ENCODE results near the gene ANO8.
"Not testable (repeated sequence)": the region's sequence is repeated elsewhere in the genome, so short reads cannot be mapped to it uniquely, and the experiment has no call there.

Gene ANO8

DNA sequence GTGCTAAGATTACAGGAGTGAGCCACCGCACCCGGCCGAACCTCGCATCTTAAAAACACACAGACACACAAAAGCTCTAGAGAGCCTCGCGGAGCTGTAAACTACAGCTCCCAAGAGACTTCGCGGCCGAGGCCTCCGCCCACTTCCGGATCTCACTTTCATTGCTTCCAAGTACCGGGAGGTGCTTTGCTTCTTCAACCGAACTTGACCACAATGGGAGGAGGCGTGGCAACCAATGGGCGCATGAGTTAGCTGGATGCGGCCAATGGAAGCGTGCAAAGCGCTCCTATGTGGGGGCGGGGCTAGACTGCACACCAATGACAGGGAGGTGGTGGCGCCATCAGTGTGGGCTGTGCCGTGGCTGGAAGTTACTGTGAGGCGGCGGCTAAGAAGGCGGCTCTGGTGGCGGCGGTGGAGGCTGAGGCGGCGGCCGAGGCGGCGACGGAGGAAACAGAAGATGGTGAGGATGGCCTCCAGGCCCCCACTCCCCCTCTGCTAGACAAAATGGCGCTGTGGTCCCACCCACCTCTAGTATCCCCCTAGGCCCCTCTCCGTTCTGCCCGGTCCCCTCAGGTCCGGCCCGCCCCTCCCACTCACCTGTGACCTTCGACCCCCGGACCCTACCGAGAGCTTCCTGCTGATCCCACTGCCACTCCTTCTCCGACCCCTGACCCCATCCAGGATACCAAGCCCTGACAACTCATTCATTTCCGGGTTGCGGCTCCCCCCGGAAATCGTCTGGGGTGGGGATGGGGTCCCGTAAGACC is 25.3 kb downstream of the ANO8 start, which contains the start of gene DDA1:
Gene DDA1 (plus strand): TSS at position 366 of the 767 bp plus-strand sequence. CDS start 92 bp downstream, at position 458.
- DNase-seq (ENCODE audit: low read depth) = peak; percentile 96

DNA sequence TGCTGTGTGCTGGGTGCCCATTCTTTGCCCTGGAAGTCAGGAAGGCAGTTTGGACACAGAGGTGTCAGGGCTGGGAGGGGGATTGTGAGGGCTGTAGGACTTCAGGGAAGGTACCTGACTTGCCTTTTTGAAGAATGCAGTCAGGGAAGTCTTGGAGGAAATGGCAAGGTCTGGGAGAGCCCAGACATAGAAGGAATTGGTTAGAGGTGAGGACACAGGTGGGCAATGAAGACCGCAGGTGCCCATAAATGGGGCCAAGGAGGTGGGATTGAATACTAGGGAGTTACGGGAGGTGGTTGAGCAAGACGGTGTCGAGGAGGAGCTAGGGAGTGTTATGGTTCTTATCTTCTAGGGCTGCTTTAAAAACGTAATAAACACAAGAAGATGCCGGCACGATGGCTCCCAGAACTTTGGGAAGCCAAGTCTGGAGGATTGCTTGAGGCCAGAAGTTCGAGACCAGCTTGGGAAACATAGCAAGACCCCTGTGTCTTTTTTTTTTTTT is 26.7 kb downstream of the ANO8 start:
- no peak for DNase-seq (ENCODE audit: low read depth)

DNA sequence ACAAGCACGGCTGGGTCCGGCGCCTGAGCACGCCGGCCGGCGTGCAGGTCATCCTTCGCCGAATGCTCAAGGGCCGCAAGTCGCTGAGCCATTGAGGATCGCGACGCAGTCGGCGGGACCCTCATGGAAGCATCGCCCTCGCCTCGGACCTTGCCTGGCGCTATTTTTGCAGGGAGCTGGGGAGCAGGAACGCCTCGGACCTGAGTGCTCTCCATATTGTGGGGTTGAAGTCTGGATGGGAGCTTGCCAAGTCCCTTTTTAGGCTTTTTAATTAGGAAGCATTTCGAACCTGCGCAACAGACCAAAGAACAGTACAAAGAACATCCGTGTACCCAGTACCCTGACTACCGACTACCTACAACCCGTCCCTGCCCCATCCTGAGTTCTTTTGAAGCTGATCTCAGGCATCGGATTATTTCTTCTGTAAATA is 28.4 kb downstream of the ANO8 start:
- no peak for DNase-seq (ENCODE audit: low read depth)

DNA sequence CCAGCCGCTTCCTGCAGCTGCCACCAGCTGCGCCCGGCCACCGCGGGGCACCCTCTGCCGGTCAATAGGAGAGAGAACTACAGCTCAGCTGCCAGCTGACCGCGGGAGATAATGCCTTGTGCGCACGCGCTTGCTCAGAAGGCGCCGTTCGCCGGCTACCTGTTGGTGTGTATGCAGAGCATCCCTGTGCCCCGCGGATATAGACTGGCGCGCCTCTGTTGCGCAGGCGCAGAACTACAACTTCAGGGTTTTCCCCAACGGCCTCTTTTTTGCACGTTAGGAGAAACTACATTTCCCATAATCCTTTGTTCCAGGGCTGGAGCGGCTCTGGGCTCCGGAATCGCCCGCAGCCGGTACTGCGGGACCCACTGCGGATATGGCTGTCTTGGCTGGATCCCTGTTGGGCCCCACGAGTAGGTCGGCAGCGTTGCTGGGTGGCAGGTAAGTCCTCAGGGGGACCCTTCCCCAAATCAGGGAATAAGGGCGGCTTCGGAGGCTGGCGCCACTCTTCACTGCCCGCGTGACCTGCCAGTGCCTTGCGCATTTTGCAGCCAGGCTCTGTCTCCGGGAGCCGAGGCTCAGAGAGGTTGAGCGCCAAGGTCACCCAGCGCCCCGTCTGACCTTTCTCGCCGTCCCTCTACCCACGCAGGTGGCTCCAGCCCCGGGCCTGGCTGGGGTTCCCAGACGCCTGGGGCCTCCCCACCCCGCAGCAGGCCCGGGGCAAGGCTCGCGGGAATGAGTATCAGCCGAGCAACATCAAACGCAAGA is 29.0 kb downstream of the ANO8 start, which contains the start of gene MRPL34:
Gene MRPL34 (plus strand): TSS at position 356 of the 768 bp plus-strand sequence. CDS start 21 bp downstream, at position 377.
- DNase-seq (ENCODE audit: low read depth) = peak; percentile 87

DNA sequence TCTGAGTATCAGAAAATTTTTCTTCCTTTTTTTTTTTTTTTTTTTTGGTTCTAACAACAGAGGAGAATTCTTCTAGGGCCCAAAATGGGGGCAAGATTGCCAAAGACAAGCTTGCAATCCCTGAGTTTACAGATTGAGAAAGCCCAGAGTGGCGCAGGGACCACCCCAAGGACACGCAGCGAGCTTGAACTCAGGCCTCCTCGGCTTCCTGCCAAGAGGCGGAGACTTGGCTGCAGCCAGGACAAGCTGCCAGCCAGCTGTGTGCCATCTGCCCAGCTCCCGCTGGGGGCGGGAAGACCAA is 29.5 kb downstream of the ANO8 start:
- no peak for DNase-seq (ENCODE audit: low read depth)

DNA sequence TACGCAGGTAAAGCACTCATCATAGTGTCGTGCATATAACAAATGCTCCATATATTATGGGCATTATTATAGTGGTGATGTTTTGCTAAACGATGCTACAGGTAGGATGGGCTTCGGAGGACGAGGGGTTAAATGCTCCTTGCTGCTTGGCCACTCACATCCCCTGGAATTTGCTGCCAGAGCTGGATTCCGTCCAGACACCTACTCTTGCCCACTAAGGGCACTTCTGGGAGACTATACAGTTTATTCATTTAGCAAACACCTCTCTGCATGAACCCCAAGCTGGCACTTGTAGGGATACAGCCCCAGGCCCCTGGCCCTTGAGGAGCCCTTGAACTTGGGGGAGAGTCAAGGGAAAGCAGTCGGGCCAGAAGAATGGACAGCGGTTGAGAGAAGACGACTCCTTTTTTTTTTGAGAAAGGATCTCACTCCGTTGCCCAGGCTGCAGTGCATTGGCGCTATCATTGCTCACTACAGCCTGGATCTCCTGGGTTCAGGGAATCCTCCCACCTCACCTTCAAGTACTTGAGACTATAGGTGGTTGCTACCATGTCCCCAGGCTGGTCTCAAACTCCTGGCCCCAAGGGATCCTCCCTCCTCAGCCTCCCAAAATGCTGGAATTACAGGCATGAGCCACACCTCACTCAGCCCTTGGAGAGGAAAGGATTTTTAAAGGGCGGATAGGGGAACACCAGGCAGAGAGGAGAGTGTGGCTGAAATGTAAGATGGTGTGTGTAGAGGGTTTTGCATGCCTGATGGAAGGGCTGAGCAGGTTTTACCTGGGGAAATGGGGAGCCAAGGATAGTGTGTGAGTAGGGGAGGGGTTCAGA is 30.1 kb downstream of the ANO8 start:
- DNase-seq (ENCODE audit: low read depth) = no peak

DNA sequence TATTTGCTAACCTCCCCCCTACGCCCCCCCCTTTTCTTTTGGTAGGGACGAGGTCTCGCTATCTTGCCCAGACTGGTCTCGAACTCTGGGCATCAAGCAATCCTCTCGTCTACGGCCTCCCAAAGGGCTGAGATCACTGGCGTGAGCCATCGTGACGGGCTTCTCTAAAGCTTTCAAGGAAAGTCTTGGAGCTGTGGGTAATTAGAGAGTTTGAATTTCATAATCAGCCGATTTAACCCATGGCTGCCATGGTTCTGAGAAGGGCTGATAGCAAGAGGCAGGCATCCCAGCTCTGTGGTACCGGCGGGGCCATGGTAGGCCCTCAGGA is 30.8 kb downstream of the ANO8 start:
- DNase-seq (ENCODE audit: low read depth) = no peak

DNA sequence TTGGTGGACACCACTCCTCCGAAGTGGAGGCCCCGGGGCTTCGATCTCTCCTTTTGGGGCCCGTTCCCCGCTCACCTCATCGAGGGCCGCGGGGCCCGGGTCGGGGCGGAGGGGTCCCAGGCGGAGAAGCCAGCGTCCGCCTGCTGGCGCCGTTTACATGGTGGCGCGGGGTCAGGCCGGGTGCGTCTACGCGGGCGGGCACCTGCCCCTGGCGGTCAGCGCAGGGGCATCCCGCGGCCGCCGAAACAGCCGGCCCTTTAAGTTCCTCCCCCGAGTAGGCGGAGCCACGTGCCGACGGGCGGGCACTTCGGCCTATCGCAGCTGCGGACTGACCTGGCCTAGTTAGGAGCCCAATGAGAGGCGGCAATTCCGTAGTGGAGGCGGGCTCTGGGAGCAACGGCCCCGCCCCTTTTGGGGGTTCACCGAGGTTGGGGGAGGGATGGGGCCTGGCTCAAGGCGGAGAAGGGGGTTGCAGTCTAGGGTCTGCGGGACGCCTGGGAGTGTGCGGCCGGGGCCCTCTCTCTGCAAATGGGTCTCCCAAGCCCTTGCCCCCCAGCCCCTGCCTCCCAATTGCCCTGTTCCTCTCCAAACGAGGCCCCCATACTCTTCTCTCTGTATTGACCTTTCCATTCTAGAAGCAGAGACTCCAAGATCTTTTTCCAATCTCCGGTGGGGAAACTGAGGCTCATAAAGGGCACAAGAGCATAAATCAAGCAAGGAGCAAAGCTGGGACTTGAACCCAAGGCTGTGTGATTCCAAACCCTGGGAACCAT is 31.3 kb downstream of the ANO8 start, which contains the start of gene ABHD8:
Gene ABHD8 (minus strand): TSS at position 259 of the 773 bp plus-strand sequence. CDS start 1,809 bp downstream, outside the sequence.
- DNase-seq (ENCODE audit: low read depth) = peak; percentile 81

DNA sequence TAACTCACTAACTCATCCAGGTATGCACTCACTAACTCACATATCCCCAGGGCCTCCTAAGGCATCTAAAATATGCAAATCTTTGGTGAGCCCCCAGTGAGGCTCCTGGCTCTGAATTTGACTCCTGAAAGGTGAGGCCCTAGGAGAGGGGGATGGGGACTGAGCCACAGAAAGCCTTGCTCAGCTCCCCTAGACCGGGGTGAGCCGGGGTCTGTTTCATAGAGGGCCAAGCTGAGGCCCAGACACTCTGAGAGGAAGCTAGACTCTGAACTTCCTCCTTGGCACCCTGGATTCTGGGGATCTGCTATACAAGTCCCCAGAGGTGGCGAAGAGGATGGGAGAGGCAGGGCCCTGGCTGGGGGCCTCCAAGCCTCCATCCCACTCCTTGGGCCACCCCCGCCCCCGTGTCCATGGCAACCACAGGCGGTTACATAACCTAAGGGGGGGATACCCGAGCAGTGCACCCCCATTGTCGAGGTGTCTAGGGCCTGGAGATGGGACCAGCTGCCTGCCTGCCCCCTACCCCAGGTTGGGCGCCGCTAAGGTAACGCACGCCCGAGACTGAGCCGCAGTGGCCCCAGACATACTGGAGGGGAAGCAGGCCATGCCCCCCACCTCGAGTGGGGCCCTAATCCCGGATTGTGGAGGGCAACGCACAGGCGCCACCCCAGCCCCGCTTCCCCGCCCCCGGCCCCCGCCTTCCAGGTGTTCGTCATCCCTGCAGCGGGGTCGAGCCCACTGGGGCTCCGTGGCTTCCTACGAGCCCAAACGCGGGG is 32.1 kb downstream of the ANO8 start:
- no peak for DNase-seq (ENCODE audit: low read depth)

DNA sequence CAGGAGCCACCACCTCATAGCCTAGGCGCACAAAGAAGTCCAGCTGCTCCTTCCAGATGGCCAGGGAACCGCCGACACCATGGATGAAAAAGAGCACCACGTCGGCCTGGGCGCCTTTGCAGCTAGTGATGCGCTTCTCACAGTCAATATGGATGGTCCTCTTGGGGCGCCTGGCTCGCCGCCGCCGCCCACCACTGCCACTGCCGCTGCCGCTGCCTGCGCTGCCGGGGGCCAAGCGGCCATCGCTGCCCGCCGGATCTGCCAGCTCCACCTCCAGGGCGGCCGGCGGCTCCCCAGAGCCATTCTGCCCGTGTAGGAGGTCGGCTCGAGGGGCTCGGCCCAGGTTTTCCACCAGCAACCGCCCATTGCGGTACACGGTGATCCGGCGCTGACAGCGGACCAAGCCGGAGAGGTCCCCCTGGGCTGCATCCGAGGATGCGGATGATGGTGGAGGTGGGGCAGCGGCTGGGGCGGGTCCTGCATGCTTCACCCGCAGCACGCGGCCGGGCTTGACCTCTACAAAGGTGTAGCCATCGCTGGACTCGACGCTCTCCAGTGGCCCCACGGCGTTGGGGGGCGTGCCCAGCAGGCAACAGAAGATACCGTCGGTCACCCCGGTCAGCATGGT is 33.5 kb downstream of the ANO8 start:
- DNase-seq (ENCODE audit: low read depth) = no peak

DNA sequence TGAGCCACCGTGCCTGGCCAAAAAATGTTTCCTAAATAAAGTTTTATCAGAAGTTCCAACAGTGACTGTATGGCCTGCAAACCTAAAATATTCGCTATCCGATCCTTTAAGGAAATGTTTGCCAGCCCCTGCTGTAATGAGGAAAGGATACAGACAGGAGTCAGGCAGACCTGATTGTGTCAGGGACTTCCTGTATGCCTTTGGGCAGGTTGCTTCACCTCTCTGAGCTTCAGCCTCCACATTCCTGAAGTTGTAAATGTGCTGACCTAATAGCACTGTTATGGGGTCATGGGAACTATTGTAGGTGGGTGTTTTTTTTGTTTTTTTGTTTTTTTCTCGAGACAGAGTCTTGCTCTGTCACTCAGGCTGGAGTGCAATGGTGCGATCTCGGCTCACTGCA is 37.7 kb downstream of the ANO8 start:
- DNase-seq (ENCODE audit: low read depth) = no peak

DNA sequence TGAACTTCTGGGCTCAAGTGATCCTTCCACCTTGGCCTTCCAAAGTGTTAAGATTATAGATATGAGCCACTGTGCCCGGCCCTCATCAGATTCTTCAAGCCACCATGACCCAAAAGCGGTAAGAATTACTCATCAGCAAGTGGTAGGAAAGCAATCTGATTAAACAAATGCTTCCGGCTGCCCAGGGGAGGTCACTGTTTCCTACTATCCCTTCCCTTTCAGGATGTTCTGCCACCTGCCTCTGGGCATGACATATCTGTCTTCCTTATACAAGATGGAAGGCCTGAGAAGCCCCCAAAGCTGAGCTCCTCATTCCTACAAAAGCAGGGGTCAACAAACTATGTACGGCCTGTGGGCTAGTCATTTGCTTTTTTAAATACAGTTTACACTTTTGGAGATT is 38.4 kb downstream of the ANO8 start:
- DNase-seq (ENCODE audit: low read depth) = no peak

DNA sequence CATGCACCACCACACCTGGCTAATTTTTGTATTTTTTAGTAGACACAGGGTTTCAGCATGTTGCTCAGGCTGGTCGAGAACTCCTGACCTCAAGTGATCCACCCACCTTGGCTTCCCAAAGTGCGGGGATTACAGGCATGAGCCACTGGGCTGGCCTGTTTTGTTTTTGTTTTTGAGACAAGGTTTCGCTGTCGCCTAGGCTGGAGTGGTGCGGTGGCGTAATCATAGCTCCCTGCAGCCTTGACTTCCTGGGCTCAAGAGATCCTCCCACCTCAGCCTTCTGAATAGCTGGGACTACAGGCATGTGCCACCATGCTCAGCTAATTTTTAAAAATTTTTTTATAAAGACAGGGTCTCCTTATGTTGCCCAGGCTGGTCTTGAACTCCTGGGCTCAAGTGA is 39.1 kb downstream of the ANO8 start:
- not testable (repeated sequence) for DNase-seq (ENCODE audit: low read depth)

DNA sequence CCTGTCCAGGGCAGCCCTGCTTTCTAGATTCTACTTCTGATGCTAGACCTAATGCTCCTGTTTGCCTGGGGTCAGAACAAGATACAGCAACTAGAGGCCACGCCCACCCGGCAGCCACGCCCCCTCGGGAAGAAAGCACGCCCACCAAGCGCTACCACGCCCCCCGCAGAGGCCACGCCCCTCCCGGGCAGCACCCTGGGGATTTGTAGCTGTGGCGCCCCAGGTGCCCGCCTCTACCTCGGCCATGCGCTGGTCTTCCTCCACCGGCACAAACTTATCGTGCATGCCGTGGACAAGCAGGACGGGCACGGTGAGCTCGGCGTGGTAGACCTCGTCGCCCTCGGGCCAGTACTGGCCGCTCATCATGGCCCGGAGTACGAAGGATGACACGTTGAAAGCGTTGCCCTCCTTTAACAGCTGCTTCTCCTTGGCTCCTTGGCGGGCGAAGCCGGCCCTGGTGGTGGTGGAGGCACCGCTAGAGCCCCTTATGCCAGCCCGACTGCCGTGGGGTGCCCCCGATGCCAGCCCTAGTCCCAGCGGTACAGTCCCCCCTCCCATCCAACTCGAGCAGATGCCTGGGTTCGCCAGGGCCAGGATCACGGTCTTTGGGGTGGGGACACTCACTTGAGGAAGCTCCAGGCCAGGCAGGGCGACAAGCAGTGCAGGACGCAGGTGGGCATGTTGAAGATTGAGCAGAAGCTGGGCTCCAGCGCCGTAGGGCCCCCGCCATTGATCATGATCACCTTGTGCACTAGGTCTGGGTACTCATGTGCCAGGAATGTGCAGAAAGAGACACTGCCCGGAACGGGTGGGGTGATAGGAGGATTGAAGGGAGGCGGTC is 40.4 kb downstream of the ANO8 start:
- DNase-seq (ENCODE audit: low read depth) = no peak

DNA sequence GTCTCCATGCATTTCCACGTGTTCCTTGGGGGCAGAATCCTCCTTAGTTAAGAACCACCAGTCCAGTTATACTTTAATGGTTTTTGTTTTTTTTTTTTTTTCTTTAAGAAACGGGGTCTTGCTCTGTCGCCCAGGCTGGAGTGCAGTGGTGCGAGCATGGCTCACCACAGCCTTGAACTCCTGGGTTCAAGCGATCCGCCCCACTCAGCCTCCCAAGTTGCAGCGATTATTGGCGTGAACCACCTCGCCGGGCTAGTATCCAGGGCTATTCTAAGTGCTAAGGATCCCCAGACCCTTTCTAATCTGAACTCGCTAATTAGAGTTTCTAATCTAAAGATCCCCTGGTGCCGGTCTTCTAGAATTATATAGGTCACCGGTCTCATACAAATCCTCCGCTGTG is 41.0 kb downstream of the ANO8 start:
- DNase-seq (ENCODE audit: low read depth) = no peak

DNA sequence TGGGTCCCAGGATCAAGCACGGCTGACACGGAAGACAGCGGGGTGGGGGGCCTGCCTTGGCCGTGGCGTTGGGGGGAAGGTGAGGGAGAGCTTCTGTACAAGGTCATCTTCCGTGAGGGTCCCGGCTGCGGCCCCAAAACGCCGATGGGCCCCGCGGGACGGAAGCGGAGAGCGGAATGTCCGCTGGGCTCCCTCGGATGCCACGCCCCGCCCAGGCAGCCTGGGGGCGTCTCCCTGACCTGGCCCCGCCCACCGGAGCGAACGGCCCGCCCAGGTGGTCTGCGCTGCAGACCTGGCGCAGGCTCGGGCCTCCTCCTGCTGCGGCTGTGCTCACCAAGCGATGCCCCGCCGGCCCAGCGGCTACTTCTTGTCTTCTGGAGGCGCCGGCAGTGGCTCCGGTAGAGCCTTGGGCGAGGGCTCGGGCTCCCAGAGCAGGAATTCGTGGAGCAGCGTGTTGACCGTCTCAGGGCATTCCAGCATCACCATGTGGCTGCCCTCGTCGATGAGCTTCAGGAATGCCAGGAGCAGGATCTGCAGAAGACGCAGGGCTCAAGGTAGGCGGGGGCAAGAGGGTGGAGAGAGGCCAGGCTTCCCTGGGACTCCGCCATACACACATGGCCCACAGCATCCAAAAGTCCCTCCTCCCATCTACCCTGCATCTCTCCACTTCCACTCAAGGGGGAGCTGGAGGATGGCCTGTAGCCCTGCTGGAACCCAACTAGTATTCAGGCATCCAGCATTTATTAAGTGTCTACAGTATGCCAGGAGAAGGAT is 42.2 kb downstream of the ANO8 start:
- DNase-seq (ENCODE audit: low read depth) = peak; percentile 65

DNA sequence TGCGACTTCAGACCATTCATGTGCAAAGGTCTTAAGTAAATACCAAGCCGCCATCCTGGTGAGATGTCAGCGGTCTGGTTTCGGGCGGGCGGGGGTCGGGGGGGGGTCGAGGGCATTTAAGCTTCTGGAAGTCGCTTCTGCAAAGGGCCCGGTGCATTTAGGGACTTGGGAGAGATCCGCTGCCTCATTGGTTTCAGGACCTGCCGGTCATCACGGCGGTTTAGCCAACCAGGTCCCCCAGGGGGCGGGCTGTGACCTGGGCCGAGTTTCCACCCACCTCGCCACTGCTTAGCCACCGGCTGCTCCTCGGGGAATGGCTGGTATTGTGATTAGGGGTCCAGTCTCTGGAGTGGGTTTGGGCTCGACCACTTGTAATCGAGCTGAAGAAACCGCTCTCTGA is 45.2 kb downstream of the ANO8 start:
- no peak for DNase-seq (ENCODE audit: low read depth)

DNA sequence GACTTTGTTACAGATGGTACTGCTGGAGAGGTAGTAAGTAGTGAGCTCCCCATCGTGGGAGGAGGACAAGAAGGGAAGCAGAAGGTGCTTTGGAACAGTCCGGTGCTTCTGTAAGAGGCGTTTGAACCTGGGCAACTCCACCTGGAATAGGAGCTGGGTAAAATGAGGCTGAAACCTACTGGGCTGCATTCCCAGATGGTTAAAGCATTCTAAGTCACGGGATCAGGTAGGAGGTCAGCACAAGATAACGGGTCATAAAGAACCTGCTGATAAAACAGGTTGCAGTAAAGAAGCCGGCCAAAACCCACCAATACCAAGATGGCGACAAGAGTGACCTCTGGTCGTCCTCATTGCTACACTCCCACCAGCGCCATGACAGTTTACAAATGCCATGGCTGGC is 47.9 kb downstream of the ANO8 start:
- no peak for DNase-seq (ENCODE audit: low read depth)

DNA sequence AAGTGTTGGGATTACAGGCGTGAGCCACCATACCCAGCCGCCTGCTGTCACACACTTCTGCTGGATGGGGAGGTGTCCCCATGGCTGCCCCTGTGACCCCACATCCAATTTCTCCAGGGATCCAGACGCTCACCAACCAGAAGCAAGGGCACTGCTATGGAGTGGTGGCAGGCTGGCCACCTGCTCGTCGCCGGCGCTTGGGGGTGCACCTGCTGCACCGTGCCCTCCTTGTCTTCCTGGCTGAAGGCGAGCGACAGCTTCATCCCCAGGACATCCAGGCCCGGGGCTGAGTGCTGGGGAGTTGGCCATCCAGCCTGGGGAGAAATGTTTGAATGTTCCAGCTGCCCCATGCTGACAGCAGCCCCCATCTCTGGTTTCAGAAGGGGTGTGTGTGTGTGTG is 48.4 kb downstream of the ANO8 start:
- no peak for DNase-seq (ENCODE audit: low read depth)

All from stimulated activated CD8-positive, alpha-beta memory T cell treated with anti-CD3 and anti-CD28 coated beads, Interleukin-12 subunit alpha, Interleukin-12 subunit beta, amount 100 ng/mL, for 4 hours (primary cell).